HepG2 (cell line): ENCODE data around the gene POLR3F. TPM values are rescaled to one million over a fixed set of nuclear protein-coding genes. Genes with fewer than 3 reads are reported as not detected.
A peak's percentile ranks its signal among the peaks of the same experiment; 100 is the strongest.

Experiments
- ATAC-seq: fragments of 200-7000 bp; cut with Tn5 transposase; 3 replicates; pipeline ENCODE4 v1.9.1; 2020; ENCODE audit warnings: mild to moderate bottlenecking, moderate library complexity
- BruUV-seq: library from RNA; stranded (reverse); fragments of 400-500 nt; replicated peaks from 2 replicates; lab custom pipeline; 2021; lab: Mats Ljungman, UMichigan
- CTCF ChIA-PET: fragments of 300-600 bp; formaldehyde crosslinking; extraction: SDS; loops from one replicate; lab custom pipeline; 2021; ENCODE audit warnings: low total read pairs, inconsistent platforms, low intra/inter-chr PET ratio; lab: Yijun Ruan, JAX
- POLR2A ChIA-PET: fragments of 350-600 bp; sonication (Branson Sonifier 250); formaldehyde crosslinking; loops from one replicate; lab custom pipeline; 2020; ENCODE audit warnings: antibody characterized with exemption, inconsistent platforms; lab: Yijun Ruan, JAX
- DNase-seq: peaks from one replicate; pipeline ENCODE4 v3.0.0-alpha.2; 2015; ENCODE audit warnings: low spot score
- FAIRE-seq: peaks from 3 replicates; lab custom pipeline; 2011; peaks lifted over from hg19 to GRCh38; lab: Jason Lieb, UNC
- H2AFZ ChIP-seq: one replicate; pipeline ENCODE4 v1.6.1; 2011; ENCODE audit warnings: low read length, inconsistent platforms
- H3K27ac ChIP-seq: fragments of 300-600 bp; 3 replicates; pipeline ENCODE4 v1.8.0; 2011; ENCODE audit warnings: mixed run types, mild to moderate bottlenecking, mixed read lengths, low read length, inconsistent platforms; ENCODE audit not compliant: insufficient read depth; ENCODE audit errors: extremely low read length
- H3K27me3 ChIP-seq, 2 experiments: fragments of 200-600 bp in 1 of 2; 2 replicates in 1 of 2; 3 replicates in 1 of 2; pipeline versions ENCODE4 v1.6.0 to v1.8.0; 2011; ENCODE audit warnings: low read length in 2 of 2, mild to moderate bottlenecking in 2 of 2, moderate library complexity in 2 of 2, inconsistent platforms in 1 of 2; ENCODE audit not compliant: insufficient read depth in 2 of 2, control insufficient read depth in 1 of 2
- H3K36me3 ChIP-seq, 2 experiments: fragments of 200-600 bp in 1 of 2; replicated peaks in 1 of 2; 2 replicates in 1 of 2; 3 replicates in 1 of 2; pipeline versions ENCODE4 v1.5.1 to v1.8.0; 2011; ENCODE audit warnings: low read length in 2 of 2, inconsistent platforms in 1 of 2; ENCODE audit not compliant: insufficient read depth in 2 of 2, control insufficient read depth in 1 of 2
- H3K4me1 ChIP-seq: 2 replicates; pipeline ENCODE4 v1.5.1; 2012; ENCODE audit warnings: low read length, inconsistent platforms; ENCODE audit not compliant: insufficient read depth
- H3K4me2 ChIP-seq: 2 replicates; pipeline ENCODE4 v1.6.0; 2011; ENCODE audit warnings: low read depth, low read length, inconsistent platforms
- H3K4me3 ChIP-seq, 3 experiments: fragments of 200-600 bp in 1 of 3; sonication (generic), shearing (Covaris generic) in 1 of 3; replicated peaks in 1 of 3; 2 replicates each; pipeline ENCODE4 v1.5.1; 2011 to 2016; ENCODE audit warnings: low read length in 3 of 3, inconsistent platforms in 2 of 3, low read depth in 2 of 3, mild to moderate bottlenecking in 2 of 3, control low read depth in 1 of 3, mixed read lengths in 1 of 3; ENCODE audit not compliant: insufficient read depth in 1 of 3
- H3K79me2 ChIP-seq: one replicate; pipeline ENCODE4 v1.6.1; 2011; ENCODE audit warnings: low read length, inconsistent platforms; ENCODE audit not compliant: insufficient read depth
- H3K9ac ChIP-seq: 2 replicates; pipeline ENCODE4 v1.6.0; 2011; ENCODE audit warnings: mild to moderate bottlenecking, low read depth, low read length, inconsistent platforms; ENCODE audit not compliant: insufficient read depth
- H3K9me3 ChIP-seq: 2 replicates; pipeline ENCODE4 v1.5.1; 2012; ENCODE audit warnings: mild to moderate bottlenecking, low read length
- H4K20me1 ChIP-seq: 2 replicates; pipeline ENCODE4 v1.6.0; 2011; ENCODE audit warnings: inconsistent platforms, mild to moderate bottlenecking, low read length, moderate library complexity; ENCODE audit not compliant: insufficient read depth
- KAT2B ChIP-seq: fragments of 150-350 bp; IDR thresholded peaks from 2 replicates; pipeline ENCODE4 v1.6.1; 2014; ENCODE audit warnings: low read depth, low read length, borderline replicate concordance
- MAFG ChIP-seq: sonication (generic); formaldehyde crosslinking; IDR thresholded peaks from 2 replicates; pipeline ENCODE4 v1.5.1; 2020; ENCODE audit warnings: mild to moderate bottlenecking, missing genetic modification reagents
- MLLT10 ChIP-seq: sonication (generic); formaldehyde crosslinking; IDR thresholded peaks from 2 replicates; pipeline ENCODE4 v1.4.0; 2020; ENCODE audit warnings: missing genetic modification reagents
- PHF20 ChIP-seq: sonication (generic); formaldehyde crosslinking; IDR thresholded peaks from 2 replicates; pipeline ENCODE4 v1.5.0; 2020; ENCODE audit warnings: mild to moderate bottlenecking, missing genetic modification reagents
- POLR2AphosphoS5 ChIP-seq: IDR thresholded peaks from 2 replicates; pipeline ENCODE4 v1.6.1; 2012; ENCODE audit warnings: low read depth, low read length
- TBX3 ChIP-seq: fragments of 450-650 bp; IDR thresholded peaks from 2 replicates; pipeline ENCODE4 v1.6.1; 2017; ENCODE audit warnings: antibody characterized with exemption, mild to moderate bottlenecking, inconsistent platforms, borderline replicate concordance
- ZBTB42 ChIP-seq: sonication (generic); formaldehyde crosslinking; IDR thresholded peaks from 2 replicates; pipeline ENCODE4 v1.5.0; 2020; ENCODE audit warnings: mild to moderate bottlenecking, missing genetic modification reagents
- ZIK1 ChIP-seq: sonication (generic); formaldehyde crosslinking; IDR thresholded peaks from 2 replicates; pipeline ENCODE4 v1.5.0; 2020; ENCODE audit warnings: mild to moderate bottlenecking, low read depth, missing genetic modification reagents, borderline replicate concordance
- ZNF256 ChIP-seq: sonication (generic); formaldehyde crosslinking; conservative IDR thresholded peaks from 2 replicates; pipeline ENCODE4 v1.4.0; 2020; ENCODE audit warnings: missing genetic modification reagents
- ZNF33A ChIP-seq: sonication (generic); formaldehyde crosslinking; IDR thresholded peaks from 2 replicates; pipeline ENCODE4 v1.5.1; 2020; ENCODE audit warnings: missing genetic modification reagents, mild to moderate bottlenecking, moderate library complexity, borderline replicate concordance
- ZNF441 ChIP-seq: sonication (generic); formaldehyde crosslinking; IDR thresholded peaks from 2 replicates; pipeline ENCODE4 v1.7.0; 2021; ENCODE audit warnings: missing genetic modification reagents, borderline replicate concordance
- ZNF460 ChIP-seq: sonication (generic); formaldehyde crosslinking; IDR thresholded peaks from 2 replicates; pipeline ENCODE4 v1.5.1; 2020; ENCODE audit warnings: missing genetic modification reagents, mild to moderate bottlenecking, borderline replicate concordance
- ZNF674 ChIP-seq: sonication (generic); formaldehyde crosslinking; IDR thresholded peaks from 2 replicates; pipeline ENCODE4 v1.5.0; 2020; ENCODE audit warnings: low read depth, mild to moderate bottlenecking, missing genetic modification reagents
- ZNF790 ChIP-seq: sonication (generic); formaldehyde crosslinking; IDR thresholded peaks from 2 replicates; pipeline ENCODE4 v1.8.0; 2022; ENCODE audit warnings: missing genetic modification reagents, mild to moderate bottlenecking, borderline replicate concordance
- ZNF850 ChIP-seq: sonication (generic); formaldehyde crosslinking; conservative IDR thresholded peaks from 2 replicates; pipeline ENCODE4 v1.9.0; 2021; ENCODE audit warnings: mild to moderate bottlenecking, missing genetic modification reagents
- WGBS: methylation state at CpG from one replicate; pipeline ENCODE4 v1.1.6; 2017; ENCODE audit warnings: low lambda C conversion rate; 5-methylcytosine and 5-hydroxymethylcytosine counted together
- in situ Hi-C: cut with HindIII; loops from 2 replicates; pipeline ENCODE4 v1.10.0; 2017; ENCODE audit warnings: low pct_unique_long_range_greater_than_20kb; ENCODE audit not compliant: extremely low pct_ligation_motif_present
- intact Hi-C: fragments of 100-400 bp; cut with micrococcal nuclease; formaldehyde crosslinking; loops from one replicate; pipeline ENCODE4 v1.10.0; 2022; ENCODE audit not compliant: unreplicated experiment
- polyA plus RNA-seq, 8 experiments: library from polyadenylated mRNA; depleted of rRNA in 3 of 8; stranded (reverse) in 7 of 8; unstranded in 1 of 8; fragments of >200 nt; fragmentation: Illumina TruSeq in 4 of 8; extraction: Trizol in 4 of 8; gene quantifications; 2 replicates each; pipeline versions ENCODE4 v1.2.1 to v1.2.3, GENCODE V29; 2011 to 2016; ENCODE audit warnings: low read depth in 4 of 8, missing spikeins in 1 of 8, mixed read lengths in 1 of 8; ENCODE audit not compliant: insufficient read depth in 1 of 8
- total RNA-seq, 5 experiments: library from RNA; depleted of rRNA; stranded (reverse); fragments of >200 nt; fragmentation: Illumina TruSeq; extraction: Trizol; gene quantifications; 2 replicates each; pipeline ENCODE4 v1.2.3, GENCODE V29; 2016; ENCODE audit warnings: low read depth in 1 of 5
- TF ChIP-seq, protein P1 (sequence below): sonication (generic); formaldehyde crosslinking; conservative IDR thresholded peaks from 2 replicates; pipeline ENCODE4 v1.8.1; 2023; ENCODE audit warnings: missing genetic modification reagents
- TF ChIP-seq, protein P2 (sequence below): sonication (generic); formaldehyde crosslinking; IDR thresholded peaks from 2 replicates; pipeline ENCODE4 v1.8.1; 2023; ENCODE audit warnings: missing genetic modification reagents, inconsistent platforms, borderline replicate concordance
- TF ChIP-seq, protein P3 (sequence below): sonication (generic); formaldehyde crosslinking; IDR thresholded peaks from 2 replicates; pipeline ENCODE4 v1.4.0; 2020; ENCODE audit warnings: missing genetic modification reagents; ENCODE audit errors: not compliant biosample characterization
- TF ChIP-seq, protein P4 (sequence below): sonication (generic); formaldehyde crosslinking; IDR thresholded peaks from 2 replicates; pipeline ENCODE4 v1.4.0; 2020; ENCODE audit warnings: missing genetic modification reagents, borderline replicate concordance

The POLR3F gene
- total and polyA plus RNA-seq, 2 of the 13 experiments (the other 11 are each of a cell fraction or from before 2014, with no cell fraction given): 11.7 to 25.5 TPM

DNA sequence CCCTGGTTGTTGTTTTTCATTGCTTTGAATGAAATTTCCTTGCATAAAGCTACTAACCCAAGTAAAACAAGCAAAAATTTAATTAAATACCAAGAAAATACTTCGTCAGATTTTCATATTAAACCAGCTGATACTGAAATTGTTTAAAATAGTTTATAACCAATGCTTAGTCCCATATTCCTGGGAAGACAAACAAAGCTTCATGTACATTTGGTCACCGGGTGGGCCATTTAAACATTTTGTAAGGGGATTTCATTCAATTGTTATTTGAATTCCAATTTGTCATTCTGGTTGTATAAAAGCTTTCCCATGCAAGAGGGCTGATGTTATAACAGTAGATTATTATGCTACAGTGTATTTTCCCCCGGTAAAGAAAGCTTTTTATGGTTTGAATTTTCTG is 30.4 kb downstream of the POLR3F start:
- POLR2A ChIA-PET: interaction anchor here (0.9 to 4.6 kb wide), 8 partner anchors 9 to 209 kb away, joined by 4 to 215 read pairs (median 8); partner anchors contain the start of genes DZANK1, POLR3F, SEC23B and SMIM26
- CTCF ChIA-PET: no interaction called here
- DNase-seq (no peak), ATAC-seq (no peak), FAIRE-seq (no peak)
- in situ Hi-C loops: no loop called here
- peak overlapping the region; percentile 86 for H3K9ac ChIP-seq
- no peaks in the 10 kb centered on the region for H3K9me3 ChIP-seq
- intact Hi-C loops: loop anchor here (1.0 to 2.0 kb wide), 3 partner anchors 10 to 69 kb away; partner anchors contain the start of genes DZANK1, POLR3F and SEC23B
- H3K79me2 ChIP-seq: peaks cover 10% of the 10 kb centered on the region
- peaks cover 9 to 14% of the 10 kb centered on the region in 2 experiments for H3K36me3 ChIP-seq
- no TSS peak for BruUV-seq
- H4K20me1 ChIP-seq: no peaks in the 10 kb centered on the region
- H3K27me3 ChIP-seq: no peaks in the 10 kb centered on the region; a peak in 1 of 5 replicates
- peak overlapping the region in 2 of 3 experiments; percentile 91 to 92; a peak in 3 of 6 replicates for H3K4me3 ChIP-seq
- 83% methylated on average over 3 of the region's 3 CpGs for WGBS
- TF ChIP-seq ZNF790 (CRISPR knock-in tag): no peak
- TF ChIP-seq, protein P1, sequence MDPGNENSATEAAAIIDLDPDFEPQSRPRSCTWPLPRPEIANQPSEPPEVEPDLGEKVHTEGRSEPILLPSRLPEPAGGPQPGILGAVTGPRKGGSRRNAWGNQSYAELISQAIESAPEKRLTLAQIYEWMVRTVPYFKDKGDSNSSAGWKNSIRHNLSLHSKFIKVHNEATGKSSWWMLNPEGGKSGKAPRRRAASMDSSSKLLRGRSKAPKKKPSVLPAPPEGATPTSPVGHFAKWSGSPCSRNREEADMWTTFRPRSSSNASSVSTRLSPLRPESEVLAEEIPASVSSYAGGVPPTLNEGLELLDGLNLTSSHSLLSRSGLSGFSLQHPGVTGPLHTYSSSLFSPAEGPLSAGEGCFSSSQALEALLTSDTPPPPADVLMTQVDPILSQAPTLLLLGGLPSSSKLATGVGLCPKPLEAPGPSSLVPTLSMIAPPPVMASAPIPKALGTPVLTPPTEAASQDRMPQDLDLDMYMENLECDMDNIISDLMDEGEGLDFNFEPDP (CRISPR knock-in tag): 0 out of 2 replicates have a peak, but pooled peaks have one; percentile 15
- TF ChIP-seq, protein P2, sequence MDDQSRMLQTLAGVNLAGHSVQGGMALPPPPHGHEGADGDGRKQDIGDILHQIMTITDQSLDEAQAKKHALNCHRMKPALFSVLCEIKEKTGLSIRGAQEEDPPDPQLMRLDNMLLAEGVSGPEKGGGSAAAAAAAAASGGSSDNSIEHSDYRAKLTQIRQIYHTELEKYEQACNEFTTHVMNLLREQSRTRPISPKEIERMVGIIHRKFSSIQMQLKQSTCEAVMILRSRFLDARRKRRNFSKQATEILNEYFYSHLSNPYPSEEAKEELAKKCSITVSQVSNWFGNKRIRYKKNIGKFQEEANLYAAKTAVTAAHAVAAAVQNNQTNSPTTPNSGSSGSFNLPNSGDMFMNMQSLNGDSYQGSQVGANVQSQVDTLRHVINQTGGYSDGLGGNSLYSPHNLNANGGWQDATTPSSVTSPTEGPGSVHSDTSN (CRISPR knock-in tag): 0 out of 2 replicates have a peak, but pooled peaks have one; percentile 34
- TF ChIP-seq ZNF256 (CRISPR knock-in tag): no peak
- no peak for TF ChIP-seq KAT2B
- no peak for TF ChIP-seq ZIK1 (CRISPR knock-in tag)
- TF ChIP-seq ZNF460 (CRISPR knock-in tag): no peak
- no peak for TF ChIP-seq ZNF441
- no peak for TF ChIP-seq MLLT10 (CRISPR knock-in tag)
- TF ChIP-seq ZNF850 (CRISPR knock-in tag): 0 out of 2 replicates have a peak, but pooled peaks have one; percentile 57
- no peak for TF ChIP-seq PHF20 (CRISPR knock-in tag)
- TF ChIP-seq POLR2AphosphoS5: no peak
- TF ChIP-seq, protein P3, sequence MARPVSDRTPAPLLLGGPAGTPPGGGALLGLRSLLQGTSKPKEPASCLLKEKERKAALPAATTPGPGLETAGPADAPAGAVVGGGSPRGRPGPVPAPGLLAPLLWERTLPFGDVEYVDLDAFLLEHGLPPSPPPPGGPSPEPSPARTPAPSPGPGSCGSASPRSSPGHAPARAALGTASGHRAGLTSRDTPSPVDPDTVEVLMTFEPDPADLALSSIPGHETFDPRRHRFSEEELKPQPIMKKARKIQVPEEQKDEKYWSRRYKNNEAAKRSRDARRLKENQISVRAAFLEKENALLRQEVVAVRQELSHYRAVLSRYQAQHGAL (CRISPR knock-in tag): peak; percentile 10
- TF ChIP-seq MAFG: no peak
- peak; percentile 56; the same call in 1 of the 2 replicates for TF ChIP-seq ZNF33A
- TF ChIP-seq ZNF674 (CRISPR knock-in tag): no peak
- no peak for TF ChIP-seq ZBTB42 (CRISPR knock-in tag)
- TF ChIP-seq, protein P4, sequence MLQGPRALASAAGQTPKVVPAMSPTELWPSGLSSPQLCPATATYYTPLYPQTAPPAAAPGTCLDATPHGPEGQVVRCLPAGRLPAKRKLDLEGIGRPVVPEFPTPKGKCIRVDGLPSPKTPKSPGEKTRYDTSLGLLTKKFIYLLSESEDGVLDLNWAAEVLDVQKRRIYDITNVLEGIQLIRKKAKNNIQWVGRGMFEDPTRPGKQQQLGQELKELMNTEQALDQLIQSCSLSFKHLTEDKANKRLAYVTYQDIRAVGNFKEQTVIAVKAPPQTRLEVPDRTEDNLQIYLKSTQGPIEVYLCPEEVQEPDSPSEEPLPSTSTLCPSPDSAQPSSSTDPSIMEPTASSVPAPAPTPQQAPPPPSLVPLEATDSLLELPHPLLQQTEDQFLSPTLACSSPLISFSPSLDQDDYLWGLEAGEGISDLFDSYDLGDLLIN (CRISPR knock-in tag): no peak
- TF ChIP-seq TBX3: no peak
- H3K4me1 ChIP-seq: peaks cover 32% of the 10 kb centered on the region
- H3K4me2 ChIP-seq: peak overlapping the region; percentile 83
- no peak overlapping the region for H3K27ac ChIP-seq
- peak overlapping the region; percentile 95 for H2AFZ ChIP-seq
